HepG2 (cell line): ENCODE measurements around the gene DOCK4. TPM values are rescaled to one million over a fixed set of nuclear protein-coding genes. Genes with fewer than 3 reads are reported as not detected.

Experiments used
- ATAC-seq: fragments of 200-7000 bp; cut with Tn5 transposase; 3 replicates; pipeline ENCODE4 v1.9.1; 2020; ENCODE audit warnings: mild to moderate bottlenecking, moderate library complexity
- BruUV-seq: library from RNA; stranded (reverse); fragments of 400-500 nt; replicated peaks from 2 replicates; lab custom pipeline; 2021; lab: Mats Ljungman, UMichigan
- CTCF ChIA-PET: fragments of 300-600 bp; formaldehyde crosslinking; extraction: SDS; loops from one replicate; lab custom pipeline; 2021; ENCODE audit warnings: low total read pairs, inconsistent platforms, low intra/inter-chr PET ratio; lab: Yijun Ruan, JAX
- POLR2A ChIA-PET: fragments of 350-600 bp; sonication (Branson Sonifier 250); formaldehyde crosslinking; loops from one replicate; lab custom pipeline; 2020; ENCODE audit warnings: antibody characterized with exemption, inconsistent platforms; lab: Yijun Ruan, JAX
- DNase-seq: peaks from one replicate; pipeline ENCODE4 v3.0.0-alpha.2; 2015; ENCODE audit warnings: low spot score
- FAIRE-seq: peaks from 3 replicates; lab custom pipeline; 2011; peaks lifted over from hg19 to GRCh38; lab: Jason Lieb, UNC
- H2AFZ ChIP-seq: one replicate; pipeline ENCODE4 v1.6.1; 2011; ENCODE audit warnings: low read length, inconsistent platforms
- H3K27ac ChIP-seq: fragments of 300-600 bp; 3 replicates; pipeline ENCODE4 v1.8.0; 2011; ENCODE audit warnings: mixed run types, mild to moderate bottlenecking, mixed read lengths, low read length, inconsistent platforms; ENCODE audit not compliant: insufficient read depth; ENCODE audit errors: extremely low read length
- H3K27me3 ChIP-seq, 2 experiments: fragments of 200-600 bp in 1 of 2; 2 replicates in 1 of 2; 3 replicates in 1 of 2; pipeline versions ENCODE4 v1.6.0 to v1.8.0; 2011; ENCODE audit warnings: low read length in 2 of 2, mild to moderate bottlenecking in 2 of 2, moderate library complexity in 2 of 2, inconsistent platforms in 1 of 2; ENCODE audit not compliant: insufficient read depth in 2 of 2, control insufficient read depth in 1 of 2
- H3K36me3 ChIP-seq, 2 experiments: fragments of 200-600 bp in 1 of 2; replicated peaks in 1 of 2; 2 replicates in 1 of 2; 3 replicates in 1 of 2; pipeline versions ENCODE4 v1.5.1 to v1.8.0; 2011; ENCODE audit warnings: low read length in 2 of 2, inconsistent platforms in 1 of 2; ENCODE audit not compliant: insufficient read depth in 2 of 2, control insufficient read depth in 1 of 2
- H3K4me1 ChIP-seq: 2 replicates; pipeline ENCODE4 v1.5.1; 2012; ENCODE audit warnings: low read length, inconsistent platforms; ENCODE audit not compliant: insufficient read depth
- H3K4me2 ChIP-seq: 2 replicates; pipeline ENCODE4 v1.6.0; 2011; ENCODE audit warnings: low read depth, low read length, inconsistent platforms
- H3K4me3 ChIP-seq, 3 experiments: fragments of 200-600 bp in 1 of 3; sonication (generic), shearing (Covaris generic) in 1 of 3; replicated peaks in 1 of 3; 2 replicates each; pipeline ENCODE4 v1.5.1; 2011 to 2016; ENCODE audit warnings: low read length in 3 of 3, inconsistent platforms in 2 of 3, low read depth in 2 of 3, mild to moderate bottlenecking in 2 of 3, control low read depth in 1 of 3, mixed read lengths in 1 of 3; ENCODE audit not compliant: insufficient read depth in 1 of 3
- H3K79me2 ChIP-seq: one replicate; pipeline ENCODE4 v1.6.1; 2011; ENCODE audit warnings: low read length, inconsistent platforms; ENCODE audit not compliant: insufficient read depth
- H3K9ac ChIP-seq: 2 replicates; pipeline ENCODE4 v1.6.0; 2011; ENCODE audit warnings: mild to moderate bottlenecking, low read depth, low read length, inconsistent platforms; ENCODE audit not compliant: insufficient read depth
- H3K9me3 ChIP-seq: 2 replicates; pipeline ENCODE4 v1.5.1; 2012; ENCODE audit warnings: mild to moderate bottlenecking, low read length
- H4K20me1 ChIP-seq: 2 replicates; pipeline ENCODE4 v1.6.0; 2011; ENCODE audit warnings: inconsistent platforms, mild to moderate bottlenecking, low read length, moderate library complexity; ENCODE audit not compliant: insufficient read depth
- ATF1 ChIP-seq: IDR thresholded peaks from 2 replicates; pipeline ENCODE4 v1.6.1; 2016; ENCODE audit warnings: mild to moderate bottlenecking, control low read depth
- E2F1 ChIP-seq: sonication (generic); formaldehyde crosslinking; IDR thresholded peaks from 2 replicates; pipeline ENCODE4 v1.5.0; 2020; ENCODE audit warnings: missing genetic modification reagents
- ELF3 ChIP-seq: IDR thresholded peaks from 2 replicates; pipeline ENCODE4 v1.6.1; 2016; ENCODE audit warnings: missing genetic modification reagents, missing compliant biosample characterization
- NRL ChIP-seq: sonication (generic); formaldehyde crosslinking; IDR thresholded peaks from 2 replicates; pipeline ENCODE4 v1.5.0; 2020; ENCODE audit warnings: missing genetic modification reagents, mild to moderate bottlenecking, moderate library complexity, borderline replicate concordance
- RFX1 ChIP-seq: fragments of 450-650 bp; IDR thresholded peaks from 2 replicates; pipeline ENCODE4 v1.6.1; 2017
- SIX4 ChIP-seq: sonication (generic); formaldehyde crosslinking; IDR thresholded peaks from 2 replicates; pipeline ENCODE4 v1.4.0; 2020; ENCODE audit warnings: missing genetic modification reagents
- YEATS2 ChIP-seq: sonication (generic); formaldehyde crosslinking; IDR thresholded peaks from 2 replicates; pipeline ENCODE4 v1.4.0; 2020; ENCODE audit warnings: missing genetic modification reagents, borderline replicate concordance
- ZBTB4 ChIP-seq: sonication (generic); formaldehyde crosslinking; IDR thresholded peaks from 2 replicates; pipeline ENCODE4 v1.4.0; 2020; ENCODE audit warnings: missing genetic modification reagents, mild to moderate bottlenecking, borderline replicate concordance
- ZNF275 ChIP-seq: sonication (generic); formaldehyde crosslinking; IDR thresholded peaks from 2 replicates; pipeline ENCODE4 v1.8.0; 2022; ENCODE audit warnings: missing genetic modification reagents, mild to moderate bottlenecking, inconsistent platforms, borderline replicate concordance
- ZNF552 ChIP-seq: sonication (generic); formaldehyde crosslinking; IDR thresholded peaks from 2 replicates; pipeline ENCODE4 v1.9.0; 2022; ENCODE audit warnings: missing genetic modification reagents, mild to moderate bottlenecking, borderline replicate concordance
- ZNF619 ChIP-seq: sonication (generic); formaldehyde crosslinking; IDR thresholded peaks from 2 replicates; pipeline ENCODE4 v1.4.0; 2020; ENCODE audit warnings: mild to moderate bottlenecking, missing genetic modification reagents
- ZNF713 ChIP-seq: sonication (generic); formaldehyde crosslinking; IDR thresholded peaks from 2 replicates; pipeline ENCODE4 v1.4.0; 2020; ENCODE audit warnings: mild to moderate bottlenecking, missing genetic modification reagents
- ZNF761 ChIP-seq: sonication (generic); formaldehyde crosslinking; conservative IDR thresholded peaks from 2 replicates; pipeline ENCODE4 v1.4.0; 2020; ENCODE audit warnings: mild to moderate bottlenecking, missing genetic modification reagents
- ZNF776 ChIP-seq: sonication (generic); formaldehyde crosslinking; IDR thresholded peaks from 2 replicates; pipeline ENCODE4 v1.4.0; 2020; ENCODE audit warnings: mild to moderate bottlenecking, missing genetic modification reagents
- ZNF781 ChIP-seq: sonication (generic); formaldehyde crosslinking; IDR thresholded peaks from 2 replicates; pipeline ENCODE4 v1.5.1; 2020; ENCODE audit warnings: borderline replicate concordance, mild to moderate bottlenecking, missing genetic modification reagents; ENCODE audit errors: not compliant biosample characterization
- WGBS: methylation state at CpG from one replicate; pipeline ENCODE4 v1.1.6; 2017; ENCODE audit warnings: low lambda C conversion rate; 5-methylcytosine and 5-hydroxymethylcytosine counted together
- in situ Hi-C: cut with HindIII; loops from 2 replicates; pipeline ENCODE4 v1.10.0; 2017; ENCODE audit warnings: low pct_unique_long_range_greater_than_20kb; ENCODE audit not compliant: extremely low pct_ligation_motif_present
- intact Hi-C: fragments of 100-400 bp; cut with micrococcal nuclease; formaldehyde crosslinking; loops from one replicate; pipeline ENCODE4 v1.10.0; 2022; ENCODE audit not compliant: unreplicated experiment
- polyA plus RNA-seq, 8 experiments: library from polyadenylated mRNA; depleted of rRNA in 3 of 8; stranded (reverse) in 7 of 8; unstranded in 1 of 8; fragments of >200 nt; fragmentation: Illumina TruSeq in 4 of 8; extraction: Trizol in 4 of 8; gene quantifications; 2 replicates each; pipeline versions ENCODE4 v1.2.1 to v1.2.3, GENCODE V29; 2011 to 2016; ENCODE audit warnings: low read depth in 4 of 8, missing spikeins in 1 of 8, mixed read lengths in 1 of 8; ENCODE audit not compliant: insufficient read depth in 1 of 8
- total RNA-seq, 5 experiments: library from RNA; depleted of rRNA; stranded (reverse); fragments of >200 nt; fragmentation: Illumina TruSeq; extraction: Trizol; gene quantifications; 2 replicates each; pipeline ENCODE4 v1.2.3, GENCODE V29; 2016; ENCODE audit warnings: low read depth in 1 of 5
- TF ChIP-seq, protein P1 (sequence below): sonication (generic); formaldehyde crosslinking; IDR thresholded peaks from 2 replicates; pipeline ENCODE4 v1.4.0; 2020; ENCODE audit warnings: missing genetic modification reagents
- TF ChIP-seq, protein P2 (sequence below), 2 experiments: sonication (generic) in 1 of 2; formaldehyde crosslinking in 1 of 2; IDR thresholded peaks; 2 replicates each; pipeline versions ENCODE4 v1.5.1 to v1.6.1; 2011 to 2020; ENCODE audit warnings: borderline replicate concordance in 1 of 2, low read depth in 1 of 2, low read length in 1 of 2, mild to moderate bottlenecking in 1 of 2, missing genetic modification reagents in 1 of 2, moderate library complexity in 1 of 2

Gene DOCK4
- total and polyA plus RNA-seq, 2 of the 13 experiments (the other 11 are each of a cell fraction or from before 2014, with no cell fraction given): 13.5 to 17.4 TPM

DNA sequence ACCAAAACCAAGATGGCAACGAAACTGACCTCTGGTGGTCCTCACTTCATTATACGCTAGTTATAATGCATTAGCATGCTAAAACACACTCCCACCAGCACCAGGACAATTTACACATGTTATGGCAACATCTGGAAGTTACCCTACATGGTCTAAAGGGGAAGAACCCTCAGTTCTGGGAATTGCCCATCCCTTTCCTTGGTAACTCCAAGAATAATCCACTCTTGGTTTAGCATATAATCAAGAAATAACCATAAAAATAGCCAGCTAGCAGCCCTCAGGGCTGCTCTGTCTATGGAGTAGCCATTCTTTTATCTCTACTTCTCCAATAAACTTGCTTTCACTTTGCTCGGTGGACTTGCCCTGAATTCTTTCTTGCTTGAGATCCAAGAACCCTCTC is 191.1 kb downstream of the DOCK4 start:
- Histone ChIP-seq H2AFZ (no peak overlapping the region), H3K9me3 (no peaks in the 10 kb centered on the region), H4K20me1 (no peaks in the 10 kb centered on the region), H3K27ac (no peak overlapping the region), H3K4me3 (no peak overlapping the region), H3K27me3 (no peaks in the 10 kb centered on the region), H3K4me2 (no peak overlapping the region), H3K4me1 (peaks cover 17% of the 10 kb centered on the region), H3K36me3 (no peaks in the 10 kb centered on the region), H3K79me2 (peaks cover 9% of the 10 kb centered on the region), H3K9ac (no peak overlapping the region)
- DNase-seq (no peak), ATAC-seq (no peak), FAIRE-seq (no peak)
- ChIA-PET POLR2A (no interaction called here), CTCF (no interaction called here)
- in situ Hi-C loops (no loop called here), intact Hi-C loops (no loop called here)
- no TSS peak for BruUV-seq
- 97% methylated on average over 3 of the region's 3 CpGs for WGBS
- TF ChIP-seq RFX1 (no peak), SIX4 (no peak), ELF3 (no peak), ATF1 (CRISPR knock-in tag) (no peak), E2F1 (CRISPR knock-in tag) (no peak), ZNF781 (CRISPR knock-in tag) (no peak), ZBTB4 (CRISPR knock-in tag) (no peak), ZNF776 (CRISPR knock-in tag) (no peak), YEATS2 (CRISPR knock-in tag) (no peak), ZNF619 (no peak), ZNF275 (CRISPR knock-in tag) (no peak), ZNF552 (no peak), ZNF713 (no peak), ZNF761 (no peak), NRL (CRISPR knock-in tag) (no peak)
- TF ChIP-seq, protein P1, sequence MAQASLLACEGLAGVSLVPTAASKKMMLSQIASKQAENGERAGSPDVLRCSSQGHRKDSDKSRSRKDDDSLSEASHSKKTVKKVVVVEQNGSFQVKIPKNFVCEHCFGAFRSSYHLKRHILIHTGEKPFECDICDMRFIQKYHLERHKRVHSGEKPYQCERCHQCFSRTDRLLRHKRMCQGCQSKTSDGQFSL: no peak
- TF ChIP-seq, protein P2, sequence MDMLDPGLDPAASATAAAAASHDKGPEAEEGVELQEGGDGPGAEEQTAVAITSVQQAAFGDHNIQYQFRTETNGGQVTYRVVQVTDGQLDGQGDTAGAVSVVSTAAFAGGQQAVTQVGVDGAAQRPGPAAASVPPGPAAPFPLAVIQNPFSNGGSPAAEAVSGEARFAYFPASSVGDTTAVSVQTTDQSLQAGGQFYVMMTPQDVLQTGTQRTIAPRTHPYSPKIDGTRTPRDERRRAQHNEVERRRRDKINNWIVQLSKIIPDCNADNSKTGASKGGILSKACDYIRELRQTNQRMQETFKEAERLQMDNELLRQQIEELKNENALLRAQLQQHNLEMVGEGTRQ (IDR thresholded peaks at IDR 0.05; ENCODE audit: low read depth, low read length): no peak
- TF ChIP-seq, protein P2 (CRISPR knock-in tag; IDR thresholded peaks at IDR 0.05; ENCODE audit: borderline replicate concordance): no peak
